ENCODE measurements around the gene GLG1. TPM values are rescaled to one million over a fixed set of nuclear protein-coding genes. Genes with fewer than 3 reads are reported as not detected.

GLG1 gene
- polyA plus RNA-seq, 2 of the 4 experiments (the other 2 are of a cell fraction), result 51.9 to 90.6 TPM

GRCh38 chr16:74592847-74593246 lies 14.1 kb downstream of the GLG1 start:
- TF ChIP-seq USF2 (IDR thresholded peaks at IDR 0.05), result no peak
- no peak for TF ChIP-seq RNF2 (IDR thresholded peaks at IDR 0.05; ENCODE audit: borderline replicate concordance, low read depth)
- no peak for TF ChIP-seq E2F6 (IDR thresholded peaks at IDR 0.05; ENCODE audit: borderline replicate concordance, low read depth)
- no peak for TF ChIP-seq ZSCAN20 (CRISPR knock-in tag; IDR thresholded peaks at IDR 0.05)
- no peak for TF ChIP-seq HEYL (CRISPR knock-in tag; IDR thresholded peaks at IDR 0.05)
- no peak for TF ChIP-seq REST (IDR thresholded peaks at IDR 0.05)
- ATAC-seq, result no peak
- FAIRE-seq, result no peak
- Histone ChIP-seq H3K4me3 (no peak overlapping the region), H3K27ac (no peak overlapping the region), H3K4me1 (peaks cover 11% of the 10 kb centered on the region), H3K4me2 (no peak overlapping the region), H3K9me3 (no peaks in the 10 kb centered on the region)
- DNase-seq (ENCODE audit: low read depth in 1 of 2, low spot score in 1 of 2), result no peak
- WGBS (ENCODE audit: missing lambda C conversion rate), result 93% methylated on average over 3 of the region's 3 CpGs
- POLR2A ChIA-PET, result no interaction called here
- CTCF ChIA-PET, result interaction anchor here (0.6 kb wide), 1 partner anchor 164 kb away, joined by 3 read pairs; no protein-coding TSS in a partner anchor

- CTCF ChIA-PET, result no interaction called here
- 91% methylated on average over 9 of the region's 9 CpGs for WGBS (ENCODE audit: missing lambda C conversion rate)
- H3K4me1 ChIP-seq, result peaks cover 11% of the 10 kb centered on the region
- TF ChIP-seq FOSL2 (IDR thresholded peaks at IDR 0.05) (no peak), FOSL2 (CRISPR knock-in tag; IDR thresholded peaks at IDR 0.05) (no peak)
- FAIRE-seq (no peak), ATAC-seq (no peak), DNase-seq (ENCODE audit: low read depth in 1 of 2, low spot score in 1 of 2) (no peak)
- no peak overlapping the region for H3K4me2 ChIP-seq
- no peaks in the 10 kb centered on the region for H3K9me3 ChIP-seq
- no peak overlapping the region for H3K4me3 ChIP-seq
- H3K27ac ChIP-seq, result no peak overlapping the region
- POLR2A ChIA-PET, result no interaction called here
Measured at GRCh38 chr16:74591876-74592650, 14.9 kb downstream of the GLG1 start.

GRCh38 chr16:74586948-74587347 lies 20.0 kb downstream of the GLG1 start:
- FAIRE-seq (no peak), DNase-seq (ENCODE audit: low read depth in 1 of 2, low spot score in 1 of 2) (no peak), ATAC-seq (no peak)
- Histone ChIP-seq H3K27ac (no peak overlapping the region), H3K4me2 (no peak overlapping the region), H3K4me1 (peaks cover 12% of the 10 kb centered on the region), H3K9me3 (no peaks in the 10 kb centered on the region), H3K4me3 (no peak overlapping the region)
- POLR2A ChIA-PET, result no interaction called here
- CTCF ChIA-PET, result no interaction called here
- TF ChIP-seq HMGXB4 (CRISPR knock-in tag; IDR thresholded peaks at IDR 0.05; ENCODE audit: borderline replicate concordance) (no peak), ESRRA (IDR thresholded peaks at IDR 0.05; ENCODE audit: borderline replicate concordance, low read length) (no peak), PHF8 (IDR thresholded peaks at IDR 0.05; ENCODE audit: borderline replicate concordance, low read depth) (no peak), CEBPB (IDR thresholded peaks at IDR 0.05) (no peak), TFCP2L1 (CRISPR knock-in tag; IDR thresholded peaks at IDR 0.05) (no peak), E2F6 (IDR thresholded peaks at IDR 0.05; ENCODE audit: borderline replicate concordance, low read depth) (no peak), CBX8 (IDR thresholded peaks at IDR 0.05) (no peak), EP300 (IDR thresholded peaks at IDR 0.05) (no peak), BCL3 (IDR thresholded peaks at IDR 0.05) (no peak), MYC (IDR thresholded peaks at IDR 0.05; ENCODE audit: borderline replicate concordance, low read length) (no peak), EHF (CRISPR knock-in tag; IDR thresholded peaks at IDR 0.05) (no peak), GATA3 (IDR thresholded peaks at IDR 0.05; ENCODE audit: borderline replicate concordance) (no peak)
- 92% methylated on average over 6 of the region's 6 CpGs for WGBS (ENCODE audit: missing lambda C conversion rate)

Data from A549 (cell line).